Measurements from ENCODE around the gene COL6A1.
"Not testable (repeated sequence)": the region's sequence is repeated elsewhere in the genome, so short reads cannot be mapped to it uniquely, and the experiment has no call there.

Gene COL6A1

GRCh38 chr21:46033410-46034400 lies 52.1 kb downstream of the COL6A1 start:
- DNase-seq = no peak

GRCh38 chr21:46035809-46036695 lies 54.5 kb downstream of the COL6A1 start:
- DNase-seq = no peak

GRCh38 chr21:46036696-46037330 lies 55.2 kb downstream of the COL6A1 start:
- DNase-seq = no peak

- DNase-seq = no peak
These were observed 56.1 kb downstream of the COL6A1 start for GRCh38 chr21:46037331-46038325.

GRCh38 chr21:46038341-46038829 lies 56.8 kb downstream of the COL6A1 start:
- DNase-seq = no peak

- no peak for DNase-seq
These were observed 57.4 kb downstream of the COL6A1 start for GRCh38 chr21:46038871-46039397.

- DNase-seq = no peak
These were observed 58.5 kb downstream of the COL6A1 start for GRCh38 chr21:46039891-46040660.

GRCh38 chr21:46040707-46041106 lies 59.1 kb downstream of the COL6A1 start:
- no peak for DNase-seq

GRCh38 chr21:46041183-46041582 lies 59.6 kb downstream of the COL6A1 start:
- no peak for DNase-seq

GRCh38 chr21:46045154-46045553 lies 63.6 kb downstream of the COL6A1 start:
- DNase-seq = no peak

GRCh38 chr21:46046471-46046870 lies 64.9 kb downstream of the COL6A1 start:
- no peak for DNase-seq

GRCh38 chr21:46046906-46047305 lies 65.3 kb downstream of the COL6A1 start:
- DNase-seq = not testable (repeated sequence)

- no peak for DNase-seq
These were observed 67.6 kb downstream of the COL6A1 start for GRCh38 chr21:46048926-46049889.

GRCh38 chr21:46049890-46050667 lies 68.5 kb downstream of the COL6A1 start:
- DNase-seq = no peak

GRCh38 chr21:46050668-46051378 lies 69.3 kb downstream of the COL6A1 start:
- DNase-seq = no peak

GRCh38 chr21:46051379-46051770 lies 69.8 kb downstream of the COL6A1 start:
- DNase-seq = no peak

GRCh38 chr21:46051821-46052675 lies 70.5 kb downstream of the COL6A1 start:
- no peak for DNase-seq
